RWPE1 (cell line): ENCODE data around the gene VPS37B.
A peak's percentile ranks its signal among the peaks of the same experiment; 100 is the strongest.

Experiments used
- CTCF ChIA-PET: fragments of 350-600 bp; sonication (Branson Sonifier 250); formaldehyde crosslinking; extraction: SDS; loops from one replicate; lab custom pipeline; 2021; lab: Yijun Ruan, JAX
- POLR2A ChIA-PET: fragments of 400-600 bp; formaldehyde crosslinking; extraction: SDS; loops from one replicate; lab custom pipeline; 2020; ENCODE audit warnings: antibody characterized with exemption; ENCODE audit not compliant: low non-redundant PET; lab: Yijun Ruan, JAX
- DNase-seq: peaks from one replicate; pipeline ENCODE4 v3.0.0; 2012; ENCODE audit warnings: low spot score
- H3K27ac ChIP-seq: fragments of 450-650 bp; 2 replicates; pipeline ENCODE4 v1.5.1; 2017
- CTCF ChIP-seq: fragments of 450-650 bp; conservative IDR thresholded peaks from 2 replicates; pipeline ENCODE4 v1.5.1; 2017; ENCODE audit warnings: low read depth, mild to moderate bottlenecking

VPS37B gene

GRCh38 chr12:122837306-122838265, 58.3 kb downstream of the VPS37B start:
- no peak for TF ChIP-seq CTCF
- H3K27ac ChIP-seq: peak overlapping the region; percentile 62
- ChIA-PET POLR2A (no interaction called here), CTCF (interaction anchor here (0.5 to 0.6 kb wide), 2 partner anchors 10 to 62 kb away, joined by 3 read pairs; no protein-coding TSS in a partner anchor)
- DNase-seq: no peak

- peak overlapping the region; percentile 95 for H3K27ac ChIP-seq
- DNase-seq: peak; percentile 65
- no peak for TF ChIP-seq CTCF
- POLR2A ChIA-PET: interaction anchor here (0.5 to 0.8 kb wide), 5 partner anchors 10 to 287 kb away, joined by 3 to 6 read pairs (median 4); partner anchors contain the start of gene ABCB9
- CTCF ChIA-PET: interaction anchor here (0.5 to 1.5 kb wide), 5 partner anchors 17 to 147 kb away, joined by 3 to 6 read pairs (median 4); no protein-coding TSS in a partner anchor
Observed at GRCh38 chr12:122836027-122836921, 59.6 kb downstream of the VPS37B start.

- no peak for TF ChIP-seq CTCF
- H3K27ac ChIP-seq: peak overlapping the region; percentile 95
- POLR2A ChIA-PET: interaction anchor here (0.5 to 0.8 kb wide), 4 partner anchors 10 to 287 kb away, joined by 3 to 5 read pairs (median 4); partner anchors contain the start of gene ABCB9
- no peak for DNase-seq
- CTCF ChIA-PET: interaction anchor here (0.5 to 1.5 kb wide), 4 partner anchors 21 to 147 kb away, joined by 3 to 4 read pairs (median 4); no protein-coding TSS in a partner anchor
Observed at GRCh38 chr12:122835750-122836026, 60.2 kb downstream of the VPS37B start.

GRCh38 chr12:122834921-122835749, 60.8 kb downstream of the VPS37B start, which contains the start of gene HIP1R:
Gene HIP1R (plus strand): TSS chr12:122835457. CDS start chr12:122835551, 94 bp downstream.
- ChIA-PET POLR2A (interaction anchor here (0.8 kb wide), 1 partner anchor 131 kb away, joined by 3 read pairs; the partner anchor contains the start of gene ABCB9), CTCF (interaction anchor here (0.5 to 1.6 kb wide), 7 partner anchors 25 to 528 kb away, joined by 3 to 5 read pairs (median 4); no protein-coding TSS in a partner anchor)
- H3K27ac ChIP-seq: peak within 1 kb of the TSS; percentile 95
- no peak for DNase-seq
- TF ChIP-seq CTCF: no peak

GRCh38 chr12:122834104-122834920, 61.6 kb downstream of the VPS37B start:
- peak; percentile 58 for DNase-seq
- CTCF ChIA-PET: interaction anchor here (0.5 to 1.6 kb wide), 4 partner anchors 25 to 527 kb away, joined by 3 to 5 read pairs (median 4); no protein-coding TSS in a partner anchor
- no peak for TF ChIP-seq CTCF
- H3K27ac ChIP-seq: peak overlapping the region; percentile 95
- POLR2A ChIA-PET: no interaction called here
